Natural killer cell (primary cell): Measurements from ENCODE around the gene RASAL3. TPM values are rescaled to one million over a fixed set of nuclear protein-coding genes. Genes with fewer than 3 reads are reported as not detected.

Experiments
- ATAC-seq, 3 donors: fragments of 150-1000 bp in 2 of 3; fragments of 200-7000 bp in 1 of 3; cut with Tn5 transposase; 1 replicate in 1 of 3; 2 replicates in 2 of 3; pipeline ENCODE4 v1.10.0; 2021; ENCODE audit warnings: mild to moderate bottlenecking in 2 of 3, moderate library complexity in 2 of 3
- DNase-seq, 2 donors: peaks; one replicate each; pipeline versions ENCODE4 v3.0.0 to v3.0.0-alpha.2; 2013 to 2021; ENCODE audit warnings: mixed read lengths in 1 of 2
- H3K27ac ChIP-seq: one replicate; pipeline ENCODE4 v1.5.1; 2013; ENCODE audit warnings: mild to moderate bottlenecking, low read length
- H3K27me3 ChIP-seq: one replicate; pipeline ENCODE4 v1.6.1; 2013; ENCODE audit warnings: low read length; ENCODE audit not compliant: control insufficient read depth, insufficient read depth
- H3K36me3 ChIP-seq: one replicate; pipeline ENCODE4 v1.6.1; 2013; ENCODE audit warnings: low read length; ENCODE audit not compliant: control insufficient read depth, insufficient read depth
- H3K4me1 ChIP-seq: one replicate; pipeline ENCODE4 v1.6.1; 2013; ENCODE audit warnings: low read length; ENCODE audit not compliant: control insufficient read depth, insufficient read depth
- H3K4me3 ChIP-seq: one replicate; pipeline ENCODE4 v1.5.1; 2013; ENCODE audit warnings: low read length
- H3K9me3 ChIP-seq: one replicate; pipeline ENCODE4 v1.6.1; 2013; ENCODE audit warnings: low read length; ENCODE audit not compliant: control insufficient read depth, insufficient read depth
- H3K27ac Mint-ChIP-seq, 2 donors: one replicate each; pipeline ENCODE4 v1.8.0; 2022; ENCODE audit warnings: mild to moderate bottlenecking in 2 of 2, mixed read lengths in 2 of 2, moderate library complexity in 1 of 2
- H3K27me3 Mint-ChIP-seq, 2 donors: one replicate each; pipeline ENCODE4 v1.8.0; 2022; ENCODE audit warnings: low read depth in 2 of 2, mixed read lengths in 2 of 2
- H3K36me3 Mint-ChIP-seq: one replicate; pipeline ENCODE4 v1.8.0; 2022; ENCODE audit warnings: mixed read lengths
- H3K4me1 Mint-ChIP-seq, 2 donors: one replicate each; pipeline ENCODE4 v1.8.0; 2022; ENCODE audit warnings: mixed read lengths in 2 of 2
- H3K4me3 Mint-ChIP-seq: one replicate; pipeline ENCODE4 v1.8.0; 2022; ENCODE audit warnings: mild to moderate bottlenecking, moderate library complexity, mixed read lengths
- H3K9me3 Mint-ChIP-seq, 2 donors: one replicate each; pipeline ENCODE4 v1.8.0; 2022; ENCODE audit warnings: mixed read lengths in 2 of 2
- WGBS: methylation state at CpG from one replicate; pipeline ENCODE4 v1.1.7; 2013; ENCODE audit warnings: missing lambda C conversion rate; ENCODE audit not compliant: insufficient coverage; 5-methylcytosine and 5-hydroxymethylcytosine counted together
- intact Hi-C: fragments of 100-400 bp; cut with micrococcal nuclease; formaldehyde crosslinking; loops from one replicate; pipeline ENCODE4 v1.14.2; 2022
- total RNA-seq, 4 donors: library from RNA; stranded (reverse); fragments of 120-200 nt in 1 of 4; gene quantifications; one replicate each; pipeline versions ENCODE4 v1.2.3 to v1.2.4, GENCODE V29; 2013 to 2022
- TF ChIP-seq, protein P1 (sequence below): fragments of 200-600 bp; IDR thresholded peaks from one replicate; pipeline ENCODE4 v1.8.0; 2022; ENCODE audit warnings: antibody characterized with exemption

Gene RASAL3
- total RNA-seq, 3 donors from 2014 or later (not counting 1 experiment from before 2014, with no cell fraction given) = 217 to 283 (median 224) TPM

DNA sequence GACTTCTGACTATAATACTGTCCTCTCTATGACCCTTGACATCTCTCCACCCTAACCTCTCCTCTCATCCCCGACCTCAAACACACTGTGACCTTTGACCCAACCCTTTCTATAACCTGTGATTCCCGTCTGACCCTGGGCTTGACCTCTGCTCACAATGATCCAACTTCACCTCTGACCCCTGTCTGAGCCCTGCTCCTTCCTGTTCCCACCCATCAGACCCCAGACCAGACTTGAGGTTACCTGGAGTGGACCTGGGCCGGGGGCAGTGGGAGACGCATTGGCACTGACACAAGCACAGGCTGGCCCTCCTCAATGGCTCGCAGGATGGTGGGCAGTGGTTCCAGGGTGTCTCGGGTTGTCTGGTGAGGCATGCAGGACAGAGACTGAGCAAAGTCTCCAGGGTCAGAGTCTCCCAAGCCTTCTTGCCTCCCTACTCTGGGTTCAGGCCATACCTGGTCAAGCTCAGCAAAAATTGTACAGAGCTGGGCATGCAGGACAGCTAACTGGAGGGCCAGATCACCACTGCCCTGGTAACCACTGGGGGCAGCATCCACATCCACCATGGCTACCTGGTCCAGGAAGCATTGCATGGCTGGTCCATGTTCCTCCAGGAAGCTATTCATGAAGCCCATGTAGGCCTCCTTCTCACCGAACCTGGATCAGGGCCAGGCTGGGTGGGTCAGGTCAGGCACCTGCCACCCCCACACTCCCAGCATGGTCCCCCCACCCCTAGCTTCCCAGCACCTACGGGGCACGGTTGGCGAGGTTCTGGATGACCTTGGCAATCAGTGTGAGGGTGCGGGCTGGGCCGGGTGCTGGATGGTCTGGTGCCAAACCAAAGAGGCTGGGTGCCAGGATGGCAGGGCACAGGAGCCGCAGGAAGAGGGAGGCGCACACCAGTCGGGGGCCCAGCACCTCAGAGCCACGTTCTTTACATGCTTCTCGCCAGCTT lies 10.2 kb downstream of the RASAL3 start:
- no peaks in the 10 kb centered on the region for H3K9me3 Mint-ChIP-seq
- intact Hi-C loops = no loop called here
- no peak overlapping the region for H3K27ac ChIP-seq
- H3K4me3 ChIP-seq = no peak overlapping the region
- H3K36me3 Mint-ChIP-seq = no peaks in the 10 kb centered on the region
- H3K27me3 ChIP-seq = no peaks in the 10 kb centered on the region
- WGBS = 94% methylated on average over 17 of the region's 17 CpGs
- H3K4me1 ChIP-seq = peaks cover 28% of the 10 kb centered on the region
- H3K27ac Mint-ChIP-seq = peak overlapping the region; percentile 63 to 73
- peaks cover 68% of the 10 kb centered on the region for H3K36me3 ChIP-seq
- no peak for ATAC-seq
- no peaks in the 10 kb centered on the region for H3K9me3 ChIP-seq
- TF ChIP-seq, protein P1, sequence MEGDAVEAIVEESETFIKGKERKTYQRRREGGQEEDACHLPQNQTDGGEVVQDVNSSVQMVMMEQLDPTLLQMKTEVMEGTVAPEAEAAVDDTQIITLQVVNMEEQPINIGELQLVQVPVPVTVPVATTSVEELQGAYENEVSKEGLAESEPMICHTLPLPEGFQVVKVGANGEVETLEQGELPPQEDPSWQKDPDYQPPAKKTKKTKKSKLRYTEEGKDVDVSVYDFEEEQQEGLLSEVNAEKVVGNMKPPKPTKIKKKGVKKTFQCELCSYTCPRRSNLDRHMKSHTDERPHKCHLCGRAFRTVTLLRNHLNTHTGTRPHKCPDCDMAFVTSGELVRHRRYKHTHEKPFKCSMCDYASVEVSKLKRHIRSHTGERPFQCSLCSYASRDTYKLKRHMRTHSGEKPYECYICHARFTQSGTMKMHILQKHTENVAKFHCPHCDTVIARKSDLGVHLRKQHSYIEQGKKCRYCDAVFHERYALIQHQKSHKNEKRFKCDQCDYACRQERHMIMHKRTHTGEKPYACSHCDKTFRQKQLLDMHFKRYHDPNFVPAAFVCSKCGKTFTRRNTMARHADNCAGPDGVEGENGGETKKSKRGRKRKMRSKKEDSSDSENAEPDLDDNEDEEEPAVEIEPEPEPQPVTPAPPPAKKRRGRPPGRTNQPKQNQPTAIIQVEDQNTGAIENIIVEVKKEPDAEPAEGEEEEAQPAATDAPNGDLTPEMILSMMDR = no peak
- no peaks in the 10 kb centered on the region for H3K27me3 Mint-ChIP-seq
- DNase-seq = no peak
- H3K4me3 Mint-ChIP-seq = no peak overlapping the region
- H3K4me1 Mint-ChIP-seq = peaks cover 31 to 52% of the 10 kb centered on the region in 2 donors

DNA sequence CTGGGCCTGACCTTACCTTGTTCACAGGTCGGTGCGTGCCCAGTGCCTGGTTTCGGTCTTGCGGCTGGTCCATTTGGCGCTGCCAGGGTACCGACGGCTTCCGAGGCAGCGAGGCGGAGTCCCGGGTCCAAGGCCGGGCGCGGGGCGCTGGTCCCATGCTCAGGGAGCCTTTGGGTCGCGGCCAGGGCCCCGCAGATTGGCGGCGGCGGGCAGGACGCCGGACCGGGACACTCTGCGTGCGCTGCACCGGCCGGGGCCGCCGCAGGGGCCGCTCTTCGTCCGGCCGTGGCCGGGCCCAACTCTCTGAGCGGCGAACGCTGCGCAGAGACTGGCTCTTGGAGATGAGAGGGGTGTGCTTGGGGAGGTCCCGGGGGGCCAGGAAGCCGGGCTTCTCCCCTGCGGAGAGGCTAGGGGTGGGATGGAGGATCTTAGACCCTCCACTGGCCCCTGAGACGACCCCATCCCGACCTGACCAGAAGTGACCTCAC lies 11.2 kb downstream of the RASAL3 start:
- Mint-ChIP-seq H3K27me3 (no peaks in the 10 kb centered on the region), H3K27ac (peak overlapping the region in 1 of 2 donors; percentile 73), H3K4me1 (peaks cover 31 to 62% of the 10 kb centered on the region in 2 donors), H3K9me3 (no peaks in the 10 kb centered on the region), H3K36me3 (no peaks in the 10 kb centered on the region), H3K4me3 (no peak overlapping the region)
- Histone ChIP-seq H3K9me3 (no peaks in the 10 kb centered on the region), H3K36me3 (peaks cover 63% of the 10 kb centered on the region), H3K4me1 (peaks cover 35% of the 10 kb centered on the region), H3K27ac (no peak overlapping the region), H3K4me3 (no peak overlapping the region), H3K27me3 (no peaks in the 10 kb centered on the region)
- TF ChIP-seq, protein P1 = no peak
- no peak for DNase-seq
- no peak for ATAC-seq
- intact Hi-C loops = no loop called here
- 98% methylated on average over 44 of the region's 44 CpGs for whole genome bisulfite sequencing

DNA sequence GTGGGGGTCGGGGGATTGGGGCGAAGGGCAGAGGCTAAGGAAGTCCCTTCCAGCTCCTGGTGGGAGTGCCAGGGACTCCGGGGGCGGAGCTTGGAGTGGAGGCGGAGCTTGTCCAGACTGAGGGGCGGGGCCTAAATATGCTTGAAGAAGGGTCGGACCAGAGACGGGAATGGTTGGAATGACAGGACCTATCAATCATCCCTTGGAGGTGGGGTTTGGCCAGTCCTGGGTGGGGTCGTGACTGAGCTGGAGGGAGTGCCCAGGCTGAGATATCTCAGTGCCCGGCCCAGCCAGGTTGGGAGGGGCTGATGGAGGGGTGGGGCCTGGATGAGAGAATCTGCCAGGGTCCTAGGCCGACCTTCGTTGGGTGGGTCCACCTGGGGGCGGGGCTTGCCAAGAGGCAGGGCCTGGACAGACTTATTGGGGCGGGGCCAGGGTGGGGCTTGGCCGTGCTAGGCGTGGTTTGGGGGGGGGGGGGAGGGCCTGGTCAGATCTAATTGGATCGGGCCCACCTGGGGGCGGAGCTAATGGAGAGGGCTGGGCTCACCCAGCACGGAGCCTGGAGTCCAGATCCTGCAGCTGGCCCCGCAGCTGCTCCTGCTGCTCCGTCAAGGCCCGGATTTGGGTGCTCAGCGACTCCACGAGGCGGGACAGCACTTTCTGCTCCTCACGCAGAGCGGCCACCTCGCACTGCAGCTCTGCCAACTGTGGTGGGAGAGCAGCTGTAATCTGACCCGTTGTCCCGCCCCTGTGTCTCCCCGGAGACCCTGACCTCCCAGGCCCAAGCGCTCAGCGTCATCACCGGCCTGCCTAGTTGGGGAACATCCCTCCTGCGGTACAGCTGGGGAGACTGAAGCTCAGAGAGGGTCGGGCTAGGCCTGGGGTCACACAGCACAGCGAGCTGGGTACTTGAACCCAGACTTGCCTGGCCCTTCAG lies 12.0 kb downstream of the RASAL3 start:
- peak overlapping the region; percentile 5 for H3K27ac ChIP-seq
- no peaks in the 10 kb centered on the region for H3K36me3 Mint-ChIP-seq
- H3K27ac Mint-ChIP-seq = peak overlapping the region; percentile 82 to 91
- TF ChIP-seq, protein P1 = no peak
- H3K36me3 ChIP-seq = peaks cover 57% of the 10 kb centered on the region
- H3K4me1 ChIP-seq = peaks cover 35% of the 10 kb centered on the region
- ATAC-seq = no peak
- H3K27me3 ChIP-seq = no peaks in the 10 kb centered on the region
- 94% methylated on average over 35 of the region's 37 CpGs for WGBS
- no peaks in the 10 kb centered on the region for H3K9me3 ChIP-seq
- H3K4me3 ChIP-seq = no peak overlapping the region
- H3K27me3 Mint-ChIP-seq = no peaks in the 10 kb centered on the region
- no peak overlapping the region for H3K4me3 Mint-ChIP-seq
- peak in 1 of 2 donors; percentile 49 for DNase-seq
- intact Hi-C loops = no loop called here
- H3K4me1 Mint-ChIP-seq = peaks cover 31 to 57% of the 10 kb centered on the region in 2 donors
- no peaks in the 10 kb centered on the region for H3K9me3 Mint-ChIP-seq
